WTC11 (cell line): ENCODE data around the gene NLGN4X. TPM values are rescaled to one million over a fixed set of nuclear protein-coding genes. Genes with fewer than 3 reads are reported as not detected.

Experiments
- ATAC-seq: fragments of 200-7000 bp; cut with Tn5 transposase; 2 replicates; pipeline ENCODE4 v1.10.0; 2021; ENCODE audit warnings: mild to moderate bottlenecking, moderate library complexity
- CTCF ChIA-PET: fragments of 300-600 bp; sonication (Branson Sonifier 250); formaldehyde crosslinking; loops from one replicate; lab custom pipeline; 2021; ENCODE audit warnings: antibody characterized with exemption; lab: Charles Lee
- POLR2A ChIA-PET: fragments of 350-600 bp; sonication (Branson Sonifier 250); formaldehyde crosslinking; loops from one replicate; lab custom pipeline; 2021; ENCODE audit warnings: antibody characterized with exemption; lab: Charles Lee
- DNase-seq: peaks from one replicate; pipeline ENCODE4 v3.0.0; 2021; ENCODE audit warnings: low spot score
- H3K27ac Mint-ChIP-seq: 2 replicates; pipeline ENCODE4 v1.8.0; 2021; ENCODE audit warnings: mixed read lengths
- H3K27me3 Mint-ChIP-seq: 2 replicates; pipeline ENCODE4 v1.8.0; 2021; ENCODE audit warnings: low read depth, mild to moderate bottlenecking, moderate library complexity, mixed read lengths
- H3K36me3 Mint-ChIP-seq: 2 replicates; pipeline ENCODE4 v1.8.0; 2021; ENCODE audit warnings: mixed read lengths
- H3K4me1 Mint-ChIP-seq: 2 replicates; pipeline ENCODE4 v1.8.0; 2022; ENCODE audit warnings: mixed read lengths
- H3K4me3 Mint-ChIP-seq: 2 replicates; pipeline ENCODE4 v1.8.0; 2021; ENCODE audit warnings: mild to moderate bottlenecking, moderate library complexity, mixed read lengths
- H3K9me3 Mint-ChIP-seq: 2 replicates; pipeline ENCODE4 v1.8.0; 2021; ENCODE audit warnings: mixed read lengths
- ARID4B ChIP-seq: sonication (generic); formaldehyde crosslinking; IDR thresholded peaks from 2 replicates; pipeline ENCODE4 v1.8.0; 2023; ENCODE audit warnings: missing genetic modification reagents, mild to moderate bottlenecking, borderline replicate concordance
- ATF3 ChIP-seq: sonication (generic); formaldehyde crosslinking; conservative IDR thresholded peaks from 2 replicates; pipeline ENCODE4 v1.8.1; 2022; ENCODE audit warnings: mild to moderate bottlenecking, missing genetic modification reagents
- ATF6 ChIP-seq: sonication (generic); formaldehyde crosslinking; IDR thresholded peaks from 2 replicates; pipeline ENCODE4 v1.8.1; 2023; ENCODE audit warnings: mild to moderate bottlenecking, missing genetic modification reagents
- CREM ChIP-seq: sonication (generic); formaldehyde crosslinking; IDR thresholded peaks from 2 replicates; pipeline ENCODE4 v1.8.1; 2022; ENCODE audit warnings: mild to moderate bottlenecking, missing genetic modification reagents, moderate library complexity
- FOXP4 ChIP-seq: sonication (generic); formaldehyde crosslinking; IDR thresholded peaks from 2 replicates; pipeline ENCODE4 v1.8.0; 2022; ENCODE audit warnings: mild to moderate bottlenecking, missing genetic modification reagents
- GABPB1 ChIP-seq: sonication (generic); formaldehyde crosslinking; IDR thresholded peaks from 2 replicates; pipeline ENCODE4 v1.8.1; 2023; ENCODE audit warnings: mild to moderate bottlenecking, missing genetic modification reagents
- HMGA2 ChIP-seq: fragments of 250-450 bp; sonication (Bioruptor Pico); IDR thresholded peaks from 2 replicates; pipeline ENCODE4 v1.4.0; 2021; ENCODE audit warnings: mild to moderate bottlenecking, moderate library complexity
- JAZF1 ChIP-seq: fragments of 250-450 bp; sonication (Bioruptor Pico); IDR thresholded peaks from 2 replicates; pipeline ENCODE4 v1.9.0; 2021; ENCODE audit warnings: moderate library complexity, mild to moderate bottlenecking, inconsistent platforms
- KAT7 ChIP-seq: sonication (generic); formaldehyde crosslinking; IDR thresholded peaks from 2 replicates; pipeline ENCODE4 v1.8.1; 2023; ENCODE audit warnings: missing genetic modification reagents, mild to moderate bottlenecking, borderline replicate concordance
- MAX ChIP-seq: sonication (generic); formaldehyde crosslinking; IDR thresholded peaks from 2 replicates; pipeline ENCODE4 v1.8.0; 2022; ENCODE audit warnings: mild to moderate bottlenecking, missing genetic modification reagents
- NFATC4 ChIP-seq: fragments of 250-450 bp; sonication (Bioruptor Pico); IDR thresholded peaks from 2 replicates; pipeline ENCODE4 v1.9.0; 2021; ENCODE audit warnings: mild to moderate bottlenecking
- OVOL2 ChIP-seq: fragments of 250-450 bp; sonication (Bioruptor Pico); IDR thresholded peaks from 2 replicates; pipeline ENCODE4 v1.9.0; 2021; ENCODE audit warnings: mild to moderate bottlenecking, borderline replicate concordance
- RELA ChIP-seq: sonication (generic); formaldehyde crosslinking; IDR thresholded peaks from 2 replicates; pipeline ENCODE4 v1.8.1; 2022; ENCODE audit warnings: missing genetic modification reagents, mild to moderate bottlenecking, borderline replicate concordance
- USF1 ChIP-seq: sonication (generic); formaldehyde crosslinking; IDR thresholded peaks from 2 replicates; pipeline ENCODE4 v1.8.0; 2022; ENCODE audit warnings: mild to moderate bottlenecking, missing genetic modification reagents
- USF2 ChIP-seq: sonication (generic); formaldehyde crosslinking; IDR thresholded peaks from 2 replicates; pipeline ENCODE4 v1.8.1; 2023; ENCODE audit warnings: mild to moderate bottlenecking, missing genetic modification reagents, moderate library complexity
- ZNF138 ChIP-seq: sonication (generic); formaldehyde crosslinking; conservative IDR thresholded peaks from 2 replicates; pipeline ENCODE4 v1.8.1; 2022; ENCODE audit warnings: mild to moderate bottlenecking, moderate library complexity, missing genetic modification reagents
- total RNA-seq: library from RNA; stranded (reverse); gene quantifications from 3 replicates; pipeline ENCODE4 v1.2.3, GENCODE V29; 2021

The NLGN4X gene
- total RNA-seq, 1 experiment from 2014 or later = 53.8 TPM

GRCh38 chrX:6029014-6029413 lies 199.7 kb downstream of the NLGN4X start:
- DNase-seq (no peak), ATAC-seq (no peak)
- Mint-ChIP-seq H3K9me3 (no peaks in the 10 kb centered on the region), H3K27me3 (no peaks in the 10 kb centered on the region), H3K4me1 (peaks cover 70% of the 10 kb centered on the region), H3K27ac (peak overlapping the region; percentile 83), H3K36me3 (peaks cover 9% of the 10 kb centered on the region; the same call in 1 of the 2 replicates), H3K4me3 (no peak overlapping the region)
- ChIA-PET POLR2A (no interaction called here), CTCF (interaction anchor here (0.7 kb wide), 1 partner anchor 1162 kb away, joined by 3 read pairs; no protein-coding TSS in a partner anchor)
- TF ChIP-seq USF2 (CRISPR knock-in tag) = no peak
- TF ChIP-seq MAX (CRISPR knock-in tag) = no peak
- TF ChIP-seq HMGA2 (CRISPR knock-in tag) = no peak
- TF ChIP-seq CREM = no peak

GRCh38 chrX:6026980-6027379 lies 201.7 kb downstream of the NLGN4X start:
- DNase-seq = no peak
- peak; percentile 85 for ATAC-seq
- Mint-ChIP-seq H3K27ac (peak overlapping the region; percentile 93), H3K4me1 (peaks cover 70% of the 10 kb centered on the region), H3K27me3 (no peaks in the 10 kb centered on the region), H3K9me3 (no peaks in the 10 kb centered on the region), H3K36me3 (peaks cover 10% of the 10 kb centered on the region; the same call in 1 of the 2 replicates), H3K4me3 (peak overlapping the region; percentile 53)
- ChIA-PET POLR2A (no interaction called here), CTCF (interaction anchor here (1.1 to 1.2 kb wide), 2 partner anchors 14 to 69 kb away, joined by 3 read pairs; no protein-coding TSS in a partner anchor)
- TF ChIP-seq FOXP4 (CRISPR knock-in tag) (no peak), ATF6 (CRISPR knock-in tag) (no peak)

GRCh38 chrX:6026429-6026828 lies 202.2 kb downstream of the NLGN4X start:
- H3K27ac Mint-ChIP-seq = peak overlapping the region; percentile 93
- no peaks in the 10 kb centered on the region for H3K9me3 Mint-ChIP-seq
- CTCF ChIA-PET = interaction anchor here (1.1 to 1.2 kb wide), 2 partner anchors 13 to 70 kb away, joined by 3 read pairs; no protein-coding TSS in a partner anchor
- peaks cover 10% of the 10 kb centered on the region; the same call in 1 of the 2 replicates for H3K36me3 Mint-ChIP-seq
- POLR2A ChIA-PET = no interaction called here
- TF ChIP-seq ARID4B (CRISPR knock-in tag) = no peak
- TF ChIP-seq NFATC4 (CRISPR knock-in tag) = no peak
- no peak for TF ChIP-seq KAT7 (CRISPR knock-in tag)
- no peak for TF ChIP-seq JAZF1 (CRISPR knock-in tag)
- TF ChIP-seq GABPB1 (CRISPR knock-in tag) = no peak
- no peak for TF ChIP-seq ZNF138 (CRISPR knock-in tag)
- no peak for TF ChIP-seq ATF3 (CRISPR knock-in tag)
- no peak for TF ChIP-seq USF1 (CRISPR knock-in tag)
- no peak for TF ChIP-seq OVOL2 (CRISPR knock-in tag)
- no peak for TF ChIP-seq RELA (CRISPR knock-in tag)
- H3K4me1 Mint-ChIP-seq = peaks cover 70% of the 10 kb centered on the region
- peak overlapping the region; percentile 53 for H3K4me3 Mint-ChIP-seq
- H3K27me3 Mint-ChIP-seq = no peaks in the 10 kb centered on the region
- ATAC-seq = peak; percentile 72
- DNase-seq = no peak
